Medulla oblongata (tissue), 1 donor: Measurements from ENCODE around the gene ANKRD66.
"Not testable (repeated sequence)": the region's sequence is repeated elsewhere in the genome, so short reads cannot be mapped to it uniquely, and the experiment has no call there.

Experiments
- DNase-seq: peaks from one replicate; pipeline ENCODE4 v3.0.0-alpha.2; 2015; ENCODE audit errors: extremely low spot score

ANKRD66 gene

GRCh38 chr6:46746696-46747095, at the start of gene ANKRD66:
TSS of gene ANKRD66 (plus strand) at chr6:46746933. CDS start at chr6:46751949, 5,016 bp downstream.
- no peak for DNase-seq

DNA sequence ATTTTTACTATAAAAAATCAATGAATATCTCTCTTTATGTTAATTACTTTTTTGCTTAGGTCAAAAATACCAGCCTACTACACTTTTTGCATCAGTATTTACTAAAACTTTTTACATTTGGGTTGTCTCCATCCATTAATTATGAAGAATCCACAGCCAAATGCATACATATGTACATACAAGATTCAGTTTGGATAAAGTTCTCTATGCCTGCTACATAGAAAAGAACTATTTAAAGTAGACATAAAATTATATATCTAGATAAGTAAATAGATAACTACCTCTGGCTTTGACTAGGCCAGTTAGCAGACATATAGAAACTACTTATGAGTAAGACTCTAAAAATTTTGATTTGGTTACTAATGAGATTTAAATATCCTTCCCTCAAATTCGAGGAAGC, 46.8 kb upstream of the ANKRD66 start:
- DNase-seq = no peak

- DNase-seq = peak; percentile 48
These were observed 42.2 kb upstream of the ANKRD66 start for GRCh38 chr6:46704562-46704961.

GRCh38 chr6:46706464-46706863, 40.3 kb upstream of the ANKRD66 start:
- DNase-seq = no peak

DNA sequence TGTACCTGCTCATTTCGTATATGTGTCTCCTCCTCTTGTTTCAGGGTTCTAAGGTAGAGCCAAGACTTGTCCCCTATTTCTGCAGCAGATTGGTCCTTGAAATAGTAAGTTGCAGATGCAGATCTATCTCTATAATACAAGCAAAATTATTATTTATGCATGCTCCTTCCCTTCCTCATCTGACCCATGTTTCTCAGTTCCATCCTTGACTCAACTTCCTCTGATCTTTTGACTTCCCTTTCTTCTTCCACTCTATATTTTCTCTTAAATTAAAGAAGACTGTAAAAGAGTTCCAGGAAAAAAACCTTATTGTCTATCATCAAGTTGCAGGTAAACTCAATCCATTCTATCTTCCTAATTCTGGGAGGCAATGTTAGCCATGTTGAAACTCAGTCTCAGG, 35.2 kb upstream of the ANKRD66 start:
- no peak for DNase-seq

- no peak for DNase-seq
These were observed 31.6 kb upstream of the ANKRD66 start for GRCh38 chr6:46715141-46715540.

- no peak for DNase-seq
These were observed 27.6 kb upstream of the ANKRD66 start for GRCh38 chr6:46719099-46719498.

DNA sequence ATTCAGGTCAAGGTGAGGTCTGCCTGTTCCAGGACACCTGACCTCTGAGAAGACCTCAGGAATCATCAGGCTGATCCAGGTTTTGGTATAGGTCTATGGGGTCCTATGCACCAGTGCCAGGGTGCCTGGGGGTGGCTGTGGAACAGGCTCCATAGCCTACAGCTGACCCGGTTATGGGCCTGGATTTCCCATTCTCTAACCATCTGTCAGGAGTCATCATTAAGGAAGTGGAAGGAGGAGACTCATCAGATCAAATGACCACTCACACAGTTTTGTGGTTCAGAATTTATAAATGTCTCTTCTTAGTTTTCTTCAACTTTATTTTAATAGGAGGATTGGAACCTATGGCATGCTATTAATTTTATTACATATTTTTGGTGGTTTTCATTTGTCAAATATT, 26.3 kb upstream of the ANKRD66 start:
- DNase-seq = no peak

DNA sequence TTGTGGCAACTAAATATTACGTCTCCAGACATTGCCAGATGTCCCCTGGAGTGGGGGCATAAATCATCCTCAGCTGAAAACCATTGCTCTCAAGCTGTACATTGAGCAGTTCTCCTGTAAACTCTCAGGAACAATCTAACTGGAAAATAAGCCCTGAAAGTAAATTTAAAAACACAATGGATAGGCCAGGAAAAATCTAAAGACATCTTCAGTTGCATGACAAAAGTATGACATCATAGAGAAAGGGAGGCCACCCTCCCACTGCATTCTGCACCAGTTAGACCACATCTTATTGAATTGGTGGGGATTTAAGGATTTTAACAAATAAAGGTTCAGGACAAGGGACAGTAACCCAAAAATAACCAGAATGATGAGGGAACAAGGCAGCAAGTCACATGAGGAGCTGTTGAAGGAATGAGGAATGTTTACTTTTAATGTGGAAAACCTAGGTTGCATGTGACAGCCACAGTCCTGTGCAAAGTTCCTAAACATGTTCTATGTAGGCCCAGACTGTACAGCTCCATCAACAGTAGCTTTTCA, 16.9 kb upstream of the ANKRD66 start:
- no peak for DNase-seq

GRCh38 chr6:46730921-46731461, 15.7 kb upstream of the ANKRD66 start:
- peak; percentile 48 for DNase-seq

DNA sequence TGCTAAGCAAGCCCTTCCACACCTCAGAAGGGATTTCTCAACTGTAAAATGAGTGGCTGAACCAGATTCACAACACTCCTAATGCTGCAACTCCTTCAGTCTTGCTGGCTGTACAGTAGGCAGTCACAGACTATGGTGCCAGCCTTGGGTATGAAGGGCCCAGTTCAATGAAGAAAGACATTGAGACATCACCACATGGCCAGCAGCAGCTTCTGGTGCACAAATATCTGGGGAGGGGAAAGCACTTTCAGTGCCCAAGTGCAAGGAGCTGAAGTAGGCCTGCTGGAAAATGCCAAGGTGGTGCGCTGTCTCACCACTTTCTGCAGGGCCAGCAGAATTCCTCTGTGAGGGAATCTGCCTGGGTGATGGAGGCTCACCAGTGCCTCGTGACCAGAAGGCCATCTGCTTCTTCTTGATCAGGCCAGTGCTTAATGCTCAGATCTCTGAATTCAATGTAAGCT, 13.4 kb upstream of the ANKRD66 start:
- no peak for DNase-seq

DNA sequence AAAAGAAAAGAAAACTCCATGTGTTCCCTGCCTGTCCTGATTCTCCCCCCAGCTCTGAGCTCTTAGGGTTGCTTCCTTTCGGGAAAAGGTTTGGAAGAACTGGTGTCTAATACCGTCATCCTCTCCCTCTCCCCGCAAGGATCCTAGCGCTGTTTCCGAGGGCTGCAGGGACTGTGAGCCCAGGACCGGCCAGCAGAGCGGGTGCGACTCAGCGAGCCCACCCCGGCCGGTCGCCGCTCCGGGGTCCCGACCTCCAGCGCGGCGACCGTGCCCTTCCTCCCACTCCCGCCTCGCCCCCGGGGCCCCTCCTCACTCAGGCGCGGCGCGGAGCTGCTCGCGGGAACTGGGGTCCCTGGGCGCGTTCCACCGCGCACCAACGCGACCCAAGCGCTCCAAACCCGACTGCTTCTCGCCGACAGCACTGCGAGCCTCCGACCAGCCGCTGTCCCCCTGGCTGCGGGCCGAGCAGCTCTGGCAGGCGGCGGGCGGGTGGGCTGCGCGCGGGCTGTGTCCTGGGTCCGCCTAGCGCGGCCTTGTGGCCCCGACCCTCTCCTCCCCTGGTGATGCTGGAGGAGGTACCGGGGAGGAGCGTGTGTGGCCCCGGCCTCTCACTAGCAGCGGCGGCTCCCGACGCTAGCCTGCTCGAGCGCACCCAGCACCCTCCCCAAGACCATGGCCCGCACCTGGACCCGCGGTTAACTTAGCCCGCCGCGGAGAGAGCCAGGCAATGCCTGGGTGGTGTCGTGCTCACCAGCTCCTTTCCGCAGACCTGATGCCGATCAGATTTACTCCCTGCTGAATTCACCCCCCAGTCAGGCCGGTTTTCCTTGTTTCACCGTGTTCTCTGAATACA, 11.6 kb upstream of the ANKRD66 start, which contains the start of gene PLA2G7:
Gene PLA2G7, minus strand, starts transcription at position 509 of the 853 bp plus-strand sequence. CDS start 12,484 bp downstream, outside the sequence.
- DNase-seq = peak; percentile 11

DNA sequence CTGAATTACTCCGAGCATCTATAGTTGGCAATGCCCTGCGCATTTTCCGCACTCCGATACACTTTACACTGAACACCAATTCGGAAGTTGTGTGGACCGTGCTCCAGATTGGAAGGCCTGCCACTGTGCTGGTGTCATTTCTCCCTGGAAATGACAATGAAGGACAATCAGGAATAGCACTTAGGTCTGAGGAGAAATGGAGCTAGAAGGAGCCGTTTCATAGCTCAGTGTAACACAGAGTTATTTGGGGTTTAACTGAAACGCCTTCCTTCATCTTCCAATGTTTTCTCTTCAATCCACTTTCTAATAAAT, 11.1 kb upstream of the ANKRD66 start:
- DNase-seq = peak; percentile 12

GRCh38 chr6:46736906-46737305, 9.8 kb upstream of the ANKRD66 start:
- no peak for DNase-seq

DNA sequence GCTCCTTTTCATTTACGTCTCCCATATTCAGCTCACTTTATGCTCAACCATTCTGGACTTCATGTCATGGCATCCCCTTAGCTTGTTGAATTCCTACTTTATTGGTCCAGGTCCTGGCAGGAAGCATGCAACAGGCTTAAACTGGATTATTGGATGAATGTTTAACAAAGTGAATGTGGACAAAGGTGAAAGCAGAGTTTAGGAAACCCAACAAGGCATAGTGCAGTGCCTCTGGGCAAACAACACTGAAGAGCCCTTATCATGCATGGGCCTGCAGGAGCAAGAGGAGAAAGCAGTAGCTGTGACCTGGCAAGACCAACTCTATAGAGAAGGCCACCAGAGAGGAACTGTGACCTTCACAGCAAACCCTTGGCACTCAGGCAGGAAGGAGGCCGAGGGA, 5.3 kb upstream of the ANKRD66 start:
- DNase-seq = no peak

DNA sequence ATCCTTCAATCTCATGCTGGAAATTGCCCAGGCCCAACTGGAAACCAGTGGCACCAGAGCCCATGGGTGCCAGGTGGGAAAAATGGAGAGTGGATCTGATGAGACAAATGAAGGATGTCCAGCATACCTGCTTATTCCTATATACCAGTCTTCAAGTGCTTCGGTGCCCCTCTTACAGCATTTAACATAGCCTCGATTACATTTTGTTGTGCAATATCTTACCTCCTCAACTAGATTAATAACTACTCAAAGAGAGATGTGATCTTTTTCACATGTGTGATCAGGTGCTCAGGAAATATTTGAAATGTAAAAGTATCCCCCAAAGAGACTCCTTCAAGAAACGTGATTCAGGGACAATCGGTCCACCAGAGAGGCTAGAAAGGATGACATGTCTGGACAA, 4.8 kb upstream of the ANKRD66 start:
- no peak for DNase-seq

DNA sequence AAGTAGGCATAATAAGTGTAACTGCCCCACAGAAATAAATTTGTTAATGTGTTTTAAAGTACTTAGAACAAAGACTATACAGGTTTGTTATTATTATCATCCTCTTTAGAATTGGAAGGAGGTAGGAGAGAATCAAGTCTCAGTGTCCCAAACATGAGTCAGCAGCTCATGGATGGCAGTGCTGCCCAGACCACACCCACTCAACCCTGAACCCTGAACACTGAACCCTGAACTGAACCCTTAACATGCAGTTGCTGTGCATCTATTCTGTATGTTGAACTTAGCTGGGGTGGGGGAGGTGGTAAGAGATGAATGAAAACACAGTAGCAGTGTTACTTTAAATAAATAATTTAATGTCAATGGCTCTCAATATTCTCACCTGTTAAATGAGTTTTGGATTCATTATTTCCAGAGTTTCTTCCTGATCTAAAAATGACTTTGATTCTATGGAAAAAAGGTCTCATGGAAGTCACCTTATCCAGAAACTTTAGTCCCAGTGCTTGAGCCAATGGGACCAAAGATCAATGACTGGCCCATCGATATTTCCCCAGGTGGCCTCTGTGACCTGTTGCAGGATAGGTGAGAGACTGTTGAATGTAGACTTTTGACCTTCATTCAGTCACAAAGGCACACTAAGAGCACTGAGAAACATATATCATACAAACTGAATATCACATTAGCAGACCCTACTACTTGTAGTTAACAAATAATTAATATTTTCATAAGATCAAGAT, 3.1 kb upstream of the ANKRD66 start:
- DNase-seq = no peak

GRCh38 chr6:46744159-46744725, 2.5 kb upstream of the ANKRD66 start:
- not testable (repeated sequence) for DNase-seq

DNA sequence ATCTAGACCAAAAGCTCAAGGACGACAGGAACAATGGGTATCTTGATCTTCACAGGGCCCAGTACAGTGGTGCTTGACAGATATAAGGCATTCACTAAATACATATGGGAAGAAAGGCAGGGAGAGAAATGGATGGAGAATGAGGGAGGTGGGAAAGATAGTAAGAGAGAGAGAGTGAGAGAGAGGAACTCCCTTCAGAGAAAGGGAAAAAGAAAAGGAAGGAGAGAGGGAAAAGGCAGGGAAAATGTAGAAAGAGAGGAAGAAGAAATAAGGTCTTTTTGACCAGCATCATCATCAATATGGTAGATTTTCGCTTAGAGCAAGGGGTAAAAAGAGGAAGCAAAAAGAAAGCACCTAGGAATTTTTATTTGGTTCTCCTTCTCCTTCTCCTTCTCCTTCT, 760 bp upstream of the ANKRD66 start:
- no peak for DNase-seq

GRCh38 chr6:46748940-46749503, 2.3 kb downstream of the ANKRD66 start:
- no peak for DNase-seq

DNA sequence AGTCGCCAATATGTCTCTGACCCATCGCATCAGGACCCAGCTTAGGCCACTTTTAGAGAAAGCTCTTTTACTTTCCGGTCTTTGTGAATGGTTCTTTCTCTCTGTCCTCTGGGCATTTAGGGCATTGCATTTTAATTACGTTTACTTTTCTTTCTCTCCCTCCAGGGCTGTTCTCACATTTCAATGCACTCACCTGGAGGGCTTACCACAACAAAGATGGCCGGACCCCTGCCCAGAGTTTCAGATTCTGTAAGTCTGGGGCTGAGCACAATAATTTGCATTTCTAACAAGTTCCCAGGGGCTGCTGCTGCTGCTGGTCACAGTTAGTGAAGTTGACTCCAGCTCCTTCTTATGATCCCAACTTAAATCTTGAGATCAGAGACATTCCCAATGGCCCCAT, 3.0 kb downstream of the ANKRD66 start:
- DNase-seq = no peak

GRCh38 chr6:46751658-46752057, 4.9 kb downstream of the ANKRD66 start:
- no peak for DNase-seq
